Endodermal cell (in vitro differentiated cells): ENCODE data around the gene CACTIN. TPM values are rescaled to one million over a fixed set of nuclear protein-coding genes. Genes with fewer than 3 reads are reported as not detected.

Experiments
- DNase-seq: peaks from one replicate; pipeline ENCODE4 v3.0.0-alpha.2; 2017
- H3K27ac ChIP-seq: 2 replicates; pipeline ENCODE4 v1.5.1; 2013; ENCODE audit warnings: mild to moderate bottlenecking, low read depth, low read length, moderate library complexity
- H3K27me3 ChIP-seq: 2 replicates; pipeline ENCODE4 v1.6.1; 2013; ENCODE audit warnings: mild to moderate bottlenecking, low read length, moderate library complexity; ENCODE audit not compliant: insufficient read depth, control insufficient read depth, poor library complexity, severe bottlenecking
- H3K36me3 ChIP-seq: 2 replicates; pipeline ENCODE4 v1.7.0; 2013; ENCODE audit warnings: mild to moderate bottlenecking, low read length, moderate library complexity; ENCODE audit not compliant: control insufficient read depth, insufficient read depth
- H3K4me1 ChIP-seq: one replicate; pipeline ENCODE4 v1.7.0; 2013; ENCODE audit warnings: low read length; ENCODE audit not compliant: control insufficient read depth, insufficient read depth
- H3K4me3 ChIP-seq: 2 replicates; pipeline ENCODE4 v1.5.1; 2013; ENCODE audit warnings: mild to moderate bottlenecking, low read length, moderate library complexity
- H3K9ac ChIP-seq: 2 replicates; pipeline ENCODE4 v1.6.1; 2013; ENCODE audit warnings: mild to moderate bottlenecking, low read length, moderate library complexity; ENCODE audit not compliant: poor library complexity, severe bottlenecking; ENCODE audit errors: extremely low read depth
- H3K9me3 ChIP-seq: 2 replicates; pipeline ENCODE4 v1.6.1; 2013; ENCODE audit warnings: mild to moderate bottlenecking, low read length, moderate library complexity; ENCODE audit not compliant: control insufficient read depth
- H3K27ac Mint-ChIP-seq: 2 replicates; pipeline ENCODE4 v1.8.0; 2020; ENCODE audit warnings: mixed read lengths
- H3K27me3 Mint-ChIP-seq: 2 replicates; pipeline ENCODE4 v1.8.0; 2021; ENCODE audit warnings: mild to moderate bottlenecking, mixed read lengths; ENCODE audit not compliant: insufficient read depth
- H3K36me3 Mint-ChIP-seq: 2 replicates; pipeline ENCODE4 v1.8.0; 2020; ENCODE audit warnings: low read depth, mixed read lengths
- H3K4me1 Mint-ChIP-seq: 2 replicates; pipeline ENCODE4 v1.8.0; 2020; ENCODE audit warnings: mixed read lengths
- H3K4me3 Mint-ChIP-seq: 2 replicates; pipeline ENCODE4 v1.8.0; 2020; ENCODE audit warnings: mild to moderate bottlenecking, moderate library complexity, mixed read lengths
- H3K9me3 Mint-ChIP-seq: 2 replicates; pipeline ENCODE4 v1.8.0; 2020; ENCODE audit warnings: mild to moderate bottlenecking, mixed read lengths
- CTCF ChIP-seq: fragments of 200-600 bp; sonication (generic); conservative IDR thresholded peaks from 2 replicates; pipeline ENCODE4 v1.5.0; 2021; ENCODE audit warnings: antibody characterized with exemption, mild to moderate bottlenecking
- WGBS, 2 experiments: methylation state at CpG; one replicate each; pipeline versions ENCODE4 v1.1.5 to v1.1.7; 2013; ENCODE audit warnings: missing lambda C conversion rate in 2 of 2, mixed read lengths in 1 of 2; ENCODE audit not compliant: insufficient coverage in 1 of 2, insufficient read length in 1 of 2; 5-methylcytosine and 5-hydroxymethylcytosine counted together
- total RNA-seq, 2 donors: library from RNA; stranded (reverse); fragmentation: NEBNext Ultra II Directional in 1 of 2; extraction: Animal tissue kit (Norgen Biotek cat#: 25700) in 1 of 2; gene quantifications; 2 replicates in 1 of 2; 3 replicates in 1 of 2; pipeline ENCODE4 v1.2.1, GENCODE V29; 2021

Gene CACTIN
- total RNA-seq, 2 donors from 2014 or later, result 31.5 to 33.5 TPM

GRCh38 chr19:3636506-3636905 is 9.9 kb upstream of the CACTIN start:
- DNase-seq, result no peak
- no peak for TF ChIP-seq CTCF
- no peaks in the 10 kb centered on the region for H3K9me3 Mint-ChIP-seq
- H3K4me3 ChIP-seq, result no peak overlapping the region
- no peaks in the 10 kb centered on the region for H3K4me1 ChIP-seq
- peaks cover 11% of the 10 kb centered on the region for H3K36me3 ChIP-seq
- H3K4me3 Mint-ChIP-seq, result no peak overlapping the region
- H3K27me3 Mint-ChIP-seq, result no peaks in the 10 kb centered on the region
- H3K27ac Mint-ChIP-seq, result no peak overlapping the region
- H3K36me3 Mint-ChIP-seq, result peaks cover 30% of the 10 kb centered on the region
- H3K27ac ChIP-seq, result no peak overlapping the region
- H3K27me3 ChIP-seq, result no peaks in the 10 kb centered on the region
- H3K4me1 Mint-ChIP-seq, result no peaks in the 10 kb centered on the region
- WGBS, 2 experiments, result 91 to 93% methylated on average over 20 of the region's 20 CpGs
- no peak overlapping the region for H3K9ac ChIP-seq
- no peaks in the 10 kb centered on the region for H3K9me3 ChIP-seq

GRCh38 chr19:3634496-3635045 is 8.0 kb upstream of the CACTIN start:
- peak overlapping the region; percentile 77 for H3K27ac Mint-ChIP-seq
- no peaks in the 10 kb centered on the region for H3K9me3 Mint-ChIP-seq
- no peaks in the 10 kb centered on the region for H3K4me1 Mint-ChIP-seq
- no peak overlapping the region for H3K4me3 ChIP-seq
- no peaks in the 10 kb centered on the region for H3K27me3 Mint-ChIP-seq
- no peak overlapping the region for H3K27ac ChIP-seq
- DNase-seq, result no peak
- WGBS, 2 experiments, result 93 to 100% methylated on average over 16 to 19 of the region's 19 CpGs
- H3K4me1 ChIP-seq, result no peaks in the 10 kb centered on the region
- H3K4me3 Mint-ChIP-seq, result no peak overlapping the region
- no peak overlapping the region for H3K9ac ChIP-seq
- peaks cover 2% of the 10 kb centered on the region for H3K36me3 ChIP-seq
- no peaks in the 10 kb centered on the region for H3K9me3 ChIP-seq
- H3K36me3 Mint-ChIP-seq, result peaks cover 27% of the 10 kb centered on the region
- no peaks in the 10 kb centered on the region for H3K27me3 ChIP-seq
- TF ChIP-seq CTCF, result no peak

- no peak for DNase-seq
- no peaks in the 10 kb centered on the region for H3K9me3 Mint-ChIP-seq
- Histone ChIP-seq H3K27ac (no peak overlapping the region), H3K9ac (no peak overlapping the region), H3K9me3 (no peaks in the 10 kb centered on the region), H3K36me3 (no peaks in the 10 kb centered on the region), H3K4me3 (no peak overlapping the region), H3K27me3 (no peaks in the 10 kb centered on the region), H3K4me1 (no peaks in the 10 kb centered on the region)
- no peaks in the 10 kb centered on the region for H3K4me1 Mint-ChIP-seq
- H3K27ac Mint-ChIP-seq, result peak overlapping the region; percentile 39
- peaks cover 20% of the 10 kb centered on the region for H3K36me3 Mint-ChIP-seq
- H3K27me3 Mint-ChIP-seq, result no peaks in the 10 kb centered on the region
- H3K4me3 Mint-ChIP-seq, result no peak overlapping the region
- TF ChIP-seq CTCF, result no peak
- 93 to 100% methylated on average over 7 to 22 of the region's 22 CpGs for WGBS, 2 experiments
Observed at GRCh38 chr19:3633559-3633988, 7.0 kb upstream of the CACTIN start.
